HepG2 (cell line): ENCODE measurements around the gene ZNF511. TPM values are rescaled to one million over a fixed set of nuclear protein-coding genes. Genes with fewer than 3 reads are reported as not detected.

Experiments
- AGO1 ChIP-seq: fragments of 200-400 bp; formaldehyde crosslinking; IDR thresholded peaks from 2 replicates; pipeline ENCODE4 v1.6.1; 2017; ENCODE audit warnings: mild to moderate bottlenecking, low read depth, low read length, moderate library complexity; ENCODE audit not compliant: poor library complexity, severe bottlenecking
- ATRX ChIP-seq: sonication (generic); formaldehyde crosslinking; IDR thresholded peaks from 2 replicates; pipeline ENCODE4 v1.4.0; 2020; ENCODE audit warnings: missing genetic modification reagents, borderline replicate concordance
- CEBPZ ChIP-seq: IDR thresholded peaks from 2 replicates; pipeline ENCODE4 v1.6.1; 2012; ENCODE audit warnings: low read length, improper control_type of control experiment
- EHMT2 ChIP-seq: fragments of 200-600 bp; sonication (generic); IDR thresholded peaks from 2 replicates; pipeline ENCODE4 v1.7.0; 2017; ENCODE audit warnings: antibody characterized with exemption, low read depth, low read length, borderline replicate concordance
- ETV5 ChIP-seq: IDR thresholded peaks from 2 replicates; pipeline ENCODE4 v1.6.1; 2018; ENCODE audit warnings: missing biosample characterization, missing genetic modification reagents, inconsistent platforms, borderline replicate concordance
- FOSL1 ChIP-seq: sonication (generic); formaldehyde crosslinking; IDR thresholded peaks from 2 replicates; pipeline ENCODE4 v1.9.0; 2021; ENCODE audit warnings: missing genetic modification reagents, borderline replicate concordance
- FOSL2 ChIP-seq: sonication (generic); formaldehyde crosslinking; IDR thresholded peaks from 2 replicates; pipeline ENCODE4 v1.4.0; 2020; ENCODE audit warnings: missing genetic modification reagents
- HMG20A ChIP-seq: IDR thresholded peaks from 2 replicates; pipeline ENCODE4 v1.6.1; 2016; ENCODE audit warnings: borderline replicate concordance
- HOXA5 ChIP-seq: sonication (generic); formaldehyde crosslinking; IDR thresholded peaks from 2 replicates; pipeline ENCODE4 v1.4.0; 2020; ENCODE audit warnings: missing genetic modification reagents
- IRF2 ChIP-seq: IDR thresholded peaks from 2 replicates; pipeline ENCODE4 v1.6.1; 2018; ENCODE audit warnings: missing genetic modification reagents, missing compliant biosample characterization
- MXD4 ChIP-seq: IDR thresholded peaks from 2 replicates; pipeline ENCODE4 v1.6.1; 2016; ENCODE audit warnings: mild to moderate bottlenecking, missing biosample characterization, missing genetic modification reagents
- NFRKB ChIP-seq: fragments of 450-650 bp; IDR thresholded peaks from 2 replicates; pipeline ENCODE4 v1.6.1; 2017
- SKI ChIP-seq: fragments of 450-650 bp; IDR thresholded peaks from one replicate; pipeline ENCODE4 v1.6.1; 2018; ENCODE audit warnings: mild to moderate bottlenecking; ENCODE audit not compliant: partially characterized antibody
- THAP9 ChIP-seq: sonication (generic); formaldehyde crosslinking; IDR thresholded peaks from 2 replicates; pipeline ENCODE4; 2020; ENCODE audit warnings: missing genetic modification reagents, mild to moderate bottlenecking, borderline replicate concordance
- ZBTB1 ChIP-seq: sonication (generic); formaldehyde crosslinking; IDR thresholded peaks from 2 replicates; pipeline ENCODE4 v1.4.0; 2020; ENCODE audit warnings: missing genetic modification reagents, borderline replicate concordance
- ZMAT5 ChIP-seq: sonication (generic); formaldehyde crosslinking; IDR thresholded peaks from 2 replicates; pipeline ENCODE4 v1.5.0; 2020; ENCODE audit warnings: mild to moderate bottlenecking, low read depth, missing genetic modification reagents, borderline replicate concordance
- ZMYM2 ChIP-seq: sonication (generic); formaldehyde crosslinking; IDR thresholded peaks from 2 replicates; pipeline ENCODE4 v1.8.0; 2022; ENCODE audit warnings: mild to moderate bottlenecking, missing genetic modification reagents
- ZNF136 ChIP-seq: sonication (generic); formaldehyde crosslinking; IDR thresholded peaks from 2 replicates; pipeline ENCODE4 v1.8.1; 2022; ENCODE audit warnings: low read depth, mild to moderate bottlenecking, moderate library complexity, missing genetic modification reagents
- ZNF225 ChIP-seq: sonication (generic); formaldehyde crosslinking; IDR thresholded peaks from 2 replicates; pipeline ENCODE4 v1.4.0; 2020; ENCODE audit warnings: mild to moderate bottlenecking, missing genetic modification reagents
- ZNF747 ChIP-seq: sonication (generic); formaldehyde crosslinking; IDR thresholded peaks from 2 replicates; pipeline ENCODE4 v1.8.1; 2023; ENCODE audit warnings: missing genetic modification reagents, mild to moderate bottlenecking, borderline replicate concordance
- polyA plus RNA-seq, 8 experiments: library from polyadenylated mRNA; depleted of rRNA in 3 of 8; stranded (reverse) in 7 of 8; unstranded in 1 of 8; fragments of >200 nt; fragmentation: Illumina TruSeq in 4 of 8; extraction: Trizol in 4 of 8; gene quantifications; 2 replicates each; pipeline versions ENCODE4 v1.2.1 to v1.2.3, GENCODE V29; 2011 to 2016; ENCODE audit warnings: low read depth in 4 of 8, missing spikeins in 1 of 8, mixed read lengths in 1 of 8; ENCODE audit not compliant: insufficient read depth in 1 of 8
- total RNA-seq, 5 experiments: library from RNA; depleted of rRNA; stranded (reverse); fragments of >200 nt; fragmentation: Illumina TruSeq; extraction: Trizol; gene quantifications; 2 replicates each; pipeline ENCODE4 v1.2.3, GENCODE V29; 2016; ENCODE audit warnings: low read depth in 1 of 5
- TF ChIP-seq, protein P1 (sequence below): sonication (generic); formaldehyde crosslinking; IDR thresholded peaks from 2 replicates; pipeline ENCODE4 v1.9.0; 2021; ENCODE audit warnings: missing genetic modification reagents, borderline replicate concordance

Gene ZNF511
- total and polyA plus RNA-seq, 2 of the 13 experiments (the other 11 are each of a cell fraction or from before 2014, with no cell fraction given): 35.6 to 66.4 TPM

DNA sequence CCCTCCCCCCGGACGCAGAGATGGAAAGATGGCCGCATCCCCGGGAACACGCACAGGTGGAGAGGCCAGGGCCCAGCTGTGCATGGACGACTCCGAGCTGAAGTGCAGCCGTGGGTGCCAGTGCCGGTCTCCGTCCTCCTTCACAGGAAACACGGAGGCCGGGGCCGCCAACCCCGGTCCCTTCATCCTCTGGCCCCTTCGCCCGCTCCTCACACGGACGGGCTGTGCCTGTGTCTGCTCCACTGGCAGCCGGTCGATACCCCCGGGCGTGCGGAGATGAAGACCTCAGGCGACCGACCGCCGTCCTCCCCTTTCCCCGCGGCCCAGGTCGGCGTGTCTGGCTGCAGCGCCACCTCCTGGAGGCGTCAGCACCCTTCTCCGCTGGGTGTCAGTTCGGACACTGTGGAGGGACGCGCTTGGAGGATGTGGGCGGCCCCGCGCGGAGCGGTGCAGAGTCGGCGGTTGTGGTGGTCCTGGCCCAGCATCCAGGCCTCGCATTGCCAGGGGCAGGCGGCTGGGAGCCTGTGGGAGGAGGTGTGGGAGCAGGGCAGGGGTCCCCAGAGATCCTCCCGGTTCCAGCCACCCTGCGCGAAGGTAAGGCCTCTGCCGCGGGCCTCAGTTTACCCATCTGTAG, 9.9 kb downstream of the ZNF511 start (continued):
- no peak; the same call in 1 of the 2 replicates for TF ChIP-seq HMG20A
- TF ChIP-seq NFRKB: no peak
- peak; percentile 64; the same call in 1 of the 2 replicates for TF ChIP-seq ZNF225 (CRISPR knock-in tag)
- TF ChIP-seq EHMT2: no peak
- TF ChIP-seq ZNF136 (CRISPR knock-in tag): no peak
- no peak for TF ChIP-seq HOXA5
- TF ChIP-seq ETV5: no peak
- no peak for TF ChIP-seq ZMYM2 (CRISPR knock-in tag)
- TF ChIP-seq FOSL1 (CRISPR knock-in tag): no peak
- TF ChIP-seq CEBPZ: no peak
- TF ChIP-seq ZBTB1: no peak
- TF ChIP-seq ATRX (CRISPR knock-in tag): no peak
- no peak for TF ChIP-seq MXD4
- 0 out of 2 replicates have a peak, but pooled peaks have one; percentile 20 for TF ChIP-seq FOSL2 (CRISPR knock-in tag)
- no peak for TF ChIP-seq ZNF747 (CRISPR knock-in tag)
- no peak for TF ChIP-seq ZMAT5
- TF ChIP-seq IRF2 (CRISPR knock-in tag): peak; percentile 63; the same call in 1 of the 2 replicates
- TF ChIP-seq, protein P1, sequence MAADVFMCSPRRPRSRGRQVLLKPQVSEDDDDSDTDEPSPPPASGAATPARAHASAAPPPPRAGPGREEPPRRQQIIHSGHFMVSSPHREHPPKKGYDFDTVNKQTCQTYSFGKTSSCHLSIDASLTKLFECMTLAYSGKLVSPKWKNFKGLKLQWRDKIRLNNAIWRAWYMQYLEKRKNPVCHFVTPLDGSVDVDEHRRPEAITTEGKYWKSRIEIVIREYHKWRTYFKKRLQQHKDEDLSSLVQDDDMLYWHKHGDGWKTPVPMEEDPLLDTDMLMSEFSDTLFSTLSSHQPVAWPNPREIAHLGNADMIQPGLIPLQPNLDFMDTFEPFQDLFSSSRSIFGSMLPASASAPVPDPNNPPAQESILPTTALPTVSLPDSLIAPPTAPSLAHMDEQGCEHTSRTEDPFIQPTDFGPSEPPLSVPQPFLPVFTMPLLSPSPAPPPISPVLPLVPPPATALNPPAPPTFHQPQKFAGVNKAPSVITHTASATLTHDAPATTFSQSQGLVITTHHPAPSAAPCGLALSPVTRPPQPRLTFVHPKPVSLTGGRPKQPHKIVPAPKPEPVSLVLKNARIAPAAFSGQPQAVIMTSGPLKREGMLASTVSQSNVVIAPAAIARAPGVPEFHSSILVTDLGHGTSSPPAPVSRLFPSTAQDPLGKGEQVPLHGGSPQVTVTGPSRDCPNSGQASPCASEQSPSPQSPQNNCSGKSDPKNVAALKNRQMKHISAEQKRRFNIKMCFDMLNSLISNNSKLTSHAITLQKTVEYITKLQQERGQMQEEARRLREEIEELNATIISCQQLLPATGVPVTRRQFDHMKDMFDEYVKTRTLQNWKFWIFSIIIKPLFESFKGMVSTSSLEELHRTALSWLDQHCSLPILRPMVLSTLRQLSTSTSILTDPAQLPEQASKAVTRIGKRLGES: no peak
- peak; percentile 35 for TF ChIP-seq AGO1
- 0 out of 2 replicates have a peak, but pooled peaks have one; percentile 34 for TF ChIP-seq THAP9 (CRISPR knock-in tag)
- peak; percentile 63 for TF ChIP-seq SKI
